Measurements from ENCODE around the gene MCF2. TPM values are rescaled to one million over a fixed set of nuclear protein-coding genes. Genes with fewer than 3 reads are reported as not detected.

The MCF2 gene
- polyA plus RNA-seq, 2 of the 4 experiments (the other 2 are of a cell fraction) = 0.09 to 0.10 TPM

DNA sequence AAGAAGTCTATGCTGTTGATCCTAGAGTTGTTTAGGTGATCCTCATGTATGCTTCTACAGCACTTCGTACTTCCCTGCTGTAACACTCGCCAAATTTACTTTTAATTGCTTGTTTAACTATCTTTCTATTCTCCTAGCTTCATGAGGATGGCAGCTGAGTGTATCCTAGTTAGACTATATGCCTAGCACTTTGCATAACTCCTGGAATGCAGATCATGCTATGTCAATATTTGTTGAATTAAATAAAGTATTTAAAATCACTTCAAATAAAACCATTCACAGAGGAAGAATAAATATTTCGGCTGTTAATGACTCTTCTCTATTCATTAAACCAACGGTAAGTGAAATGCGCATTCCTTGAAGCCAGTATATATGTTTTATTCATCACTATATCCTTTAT is 122.4 kb downstream of the MCF2 start:
- CTCF ChIA-PET = no interaction called here

DNA sequence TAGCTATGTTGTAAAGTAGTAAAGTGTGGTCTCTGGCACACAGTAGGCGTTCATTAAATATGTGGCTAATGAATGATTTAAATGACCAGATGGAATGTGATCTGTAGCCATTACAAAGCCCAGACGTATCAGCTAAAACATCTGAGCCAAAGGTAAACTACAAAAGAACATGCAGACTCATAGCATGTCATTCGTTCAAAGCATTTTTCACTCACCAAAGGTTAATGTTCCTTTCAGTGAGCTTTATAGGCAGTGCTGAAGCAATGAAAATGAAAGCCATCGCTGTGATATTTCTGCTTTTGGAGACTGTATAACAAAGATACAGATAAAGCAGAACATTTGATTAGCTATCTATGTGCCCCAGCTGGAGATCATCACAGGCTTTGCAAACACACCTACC is 126.9 kb downstream of the MCF2 start:
- no peaks in the 10 kb centered on the region for H3K9me3 ChIP-seq

More for the DNA sequence above, 122.4 kb downstream of the MCF2 start:
- no peak for DNase-seq (ENCODE audit: low read depth in 1 of 2, low spot score in 1 of 2)
- H3K4me1 ChIP-seq = no peaks in the 10 kb centered on the region
- H3K9me3 ChIP-seq = no peaks in the 10 kb centered on the region
- POLR2A ChIA-PET = no interaction called here
- no peak for ATAC-seq
- H3K4me3 ChIP-seq = no peak overlapping the region
- WGBS (ENCODE audit: missing lambda C conversion rate) = 2% methylated on average over 5 of the region's 5 CpGs
- TF ChIP-seq RFX5 (IDR thresholded peaks at IDR 0.05) = no peak
- no peak for TF ChIP-seq RARB (CRISPR knock-in tag; IDR thresholded peaks at IDR 0.05)
- TF ChIP-seq KDM1A (IDR thresholded peaks at IDR 0.05; ENCODE audit: low read depth) = no peak
- TF ChIP-seq ZSCAN20 (CRISPR knock-in tag; IDR thresholded peaks at IDR 0.05) = no peak
- TF ChIP-seq, protein P1, sequence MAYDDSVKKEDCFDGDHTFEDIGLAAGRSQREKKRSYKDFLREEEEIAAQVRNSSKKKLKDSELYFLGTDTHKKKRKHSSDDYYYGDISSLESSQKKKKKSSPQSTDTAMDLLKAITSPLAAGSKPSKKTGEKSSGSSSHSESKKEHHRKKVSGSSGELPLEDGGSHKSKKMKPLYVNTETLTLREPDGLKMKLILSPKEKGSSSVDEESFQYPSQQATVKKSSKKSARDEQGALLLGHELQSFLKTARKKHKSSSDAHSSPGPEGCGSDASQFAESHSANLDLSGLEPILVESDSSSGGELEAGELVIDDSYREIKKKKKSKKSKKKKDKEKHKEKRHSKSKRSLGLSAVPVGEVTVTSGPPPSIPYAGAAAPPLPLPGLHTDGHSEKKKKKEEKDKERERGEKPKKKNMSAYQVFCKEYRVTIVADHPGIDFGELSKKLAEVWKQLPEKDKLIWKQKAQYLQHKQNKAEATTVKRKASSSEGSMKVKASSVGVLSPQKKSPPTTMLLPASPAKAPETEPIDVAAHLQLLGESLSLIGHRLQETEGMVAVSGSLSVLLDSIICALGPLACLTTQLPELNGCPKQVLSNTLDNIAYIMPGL (CRISPR knock-in tag; IDR thresholded peaks at IDR 0.05; ENCODE audit: borderline replicate concordance) = no peak
- TF ChIP-seq SMC3 (IDR thresholded peaks at IDR 0.05) = no peak
- no peak for TF ChIP-seq JUN (IDR thresholded peaks at IDR 0.05)
- TF ChIP-seq, protein P2, sequence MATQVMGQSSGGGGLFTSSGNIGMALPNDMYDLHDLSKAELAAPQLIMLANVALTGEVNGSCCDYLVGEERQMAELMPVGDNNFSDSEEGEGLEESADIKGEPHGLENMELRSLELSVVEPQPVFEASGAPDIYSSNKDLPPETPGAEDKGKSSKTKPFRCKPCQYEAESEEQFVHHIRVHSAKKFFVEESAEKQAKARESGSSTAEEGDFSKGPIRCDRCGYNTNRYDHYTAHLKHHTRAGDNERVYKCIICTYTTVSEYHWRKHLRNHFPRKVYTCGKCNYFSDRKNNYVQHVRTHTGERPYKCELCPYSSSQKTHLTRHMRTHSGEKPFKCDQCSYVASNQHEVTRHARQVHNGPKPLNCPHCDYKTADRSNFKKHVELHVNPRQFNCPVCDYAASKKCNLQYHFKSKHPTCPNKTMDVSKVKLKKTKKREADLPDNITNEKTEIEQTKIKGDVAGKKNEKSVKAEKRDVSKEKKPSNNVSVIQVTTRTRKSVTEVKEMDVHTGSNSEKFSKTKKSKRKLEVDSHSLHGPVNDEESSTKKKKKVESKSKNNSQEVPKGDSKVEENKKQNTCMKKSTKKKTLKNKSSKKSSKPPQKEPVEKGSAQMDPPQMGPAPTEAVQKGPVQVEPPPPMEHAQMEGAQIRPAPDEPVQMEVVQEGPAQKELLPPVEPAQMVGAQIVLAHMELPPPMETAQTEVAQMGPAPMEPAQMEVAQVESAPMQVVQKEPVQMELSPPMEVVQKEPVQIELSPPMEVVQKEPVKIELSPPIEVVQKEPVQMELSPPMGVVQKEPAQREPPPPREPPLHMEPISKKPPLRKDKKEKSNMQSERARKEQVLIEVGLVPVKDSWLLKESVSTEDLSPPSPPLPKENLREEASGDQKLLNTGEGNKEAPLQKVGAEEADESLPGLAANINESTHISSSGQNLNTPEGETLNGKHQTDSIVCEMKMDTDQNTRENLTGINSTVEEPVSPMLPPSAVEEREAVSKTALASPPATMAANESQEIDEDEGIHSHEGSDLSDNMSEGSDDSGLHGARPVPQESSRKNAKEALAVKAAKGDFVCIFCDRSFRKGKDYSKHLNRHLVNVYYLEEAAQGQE (IDR thresholded peaks at IDR 0.05) = no peak
- no peak for TF ChIP-seq EHMT2 (IDR thresholded peaks at IDR 0.05; ENCODE audit: low read depth)
- no peak for TF ChIP-seq HOXB13 (CRISPR knock-in tag; IDR thresholded peaks at IDR 0.05; ENCODE audit: low read depth)
- TF ChIP-seq, protein P3, sequence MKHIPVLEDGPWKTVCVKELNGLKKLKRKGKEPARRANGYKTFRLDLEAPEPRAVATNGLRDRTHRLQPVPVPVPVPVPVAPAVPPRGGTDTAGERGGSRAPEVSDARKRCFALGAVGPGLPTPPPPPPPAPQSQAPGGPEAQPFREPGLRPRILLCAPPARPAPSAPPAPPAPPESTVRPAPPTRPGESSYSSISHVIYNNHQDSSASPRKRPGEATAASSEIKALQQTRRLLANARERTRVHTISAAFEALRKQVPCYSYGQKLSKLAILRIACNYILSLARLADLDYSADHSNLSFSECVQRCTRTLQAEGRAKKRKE (CRISPR knock-in tag; IDR thresholded peaks at IDR 0.05; ENCODE audit: low read depth) = no peak
- TF ChIP-seq MAZ (IDR thresholded peaks at IDR 0.05; ENCODE audit: borderline replicate concordance, low read depth, low read length) = no peak
- H3K27ac ChIP-seq = no peak overlapping the region
- H3K4me2 ChIP-seq = no peak overlapping the region
- FAIRE-seq = no peak

More for the DNA sequence above, 126.9 kb downstream of the MCF2 start:
- TF ChIP-seq CBX8 (IDR thresholded peaks at IDR 0.05) (no peak), CBX2 (IDR thresholded peaks at IDR 0.05; ENCODE audit: borderline replicate concordance, low read depth) (no peak), POLR2A (IDR thresholded peaks at IDR 0.05; ENCODE audit: low read length) (no peak), HDAC2 (IDR thresholded peaks at IDR 0.05) (no peak), MYC (IDR thresholded peaks at IDR 0.05; ENCODE audit: borderline replicate concordance, low read length) (no peak), CHD2 (IDR thresholded peaks at IDR 0.05; ENCODE audit: low read length, partially characterized antibody) (no peak), NPAS2 (CRISPR knock-in tag; IDR thresholded peaks at IDR 0.05; ENCODE audit: borderline replicate concordance) (no peak), RARB (CRISPR knock-in tag; IDR thresholded peaks at IDR 0.05) (no peak), KDM1A (IDR thresholded peaks at IDR 0.05; ENCODE audit: low read depth) (no peak), JUNB (IDR thresholded peaks at IDR 0.05) (no peak), RNF2 (IDR thresholded peaks at IDR 0.05; ENCODE audit: borderline replicate concordance, low read depth) (no peak)
- TF ChIP-seq, protein P4, sequence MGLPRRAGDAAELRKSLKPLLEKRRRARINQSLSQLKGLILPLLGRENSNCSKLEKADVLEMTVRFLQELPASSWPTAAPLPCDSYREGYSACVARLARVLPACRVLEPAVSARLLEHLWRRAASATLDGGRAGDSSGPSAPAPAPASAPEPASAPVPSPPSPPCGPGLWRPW (IDR thresholded peaks at IDR 0.05) = no peak
- TF ChIP-seq, protein P1 (CRISPR knock-in tag; IDR thresholded peaks at IDR 0.05; ENCODE audit: borderline replicate concordance) = no peak
- POLR2A ChIA-PET = no interaction called here
- FAIRE-seq (no peak), ATAC-seq (no peak), DNase-seq (ENCODE audit: low read depth in 1 of 2, low spot score in 1 of 2) (no peak)
- Histone ChIP-seq H3K4me1 (no peaks in the 10 kb centered on the region), H3K4me2 (no peak overlapping the region), H3K4me3 (no peak overlapping the region), H3K27ac (no peak overlapping the region)
- 3% methylated on average over 4 of the region's 4 CpGs for WGBS (ENCODE audit: missing lambda C conversion rate)
- CTCF ChIA-PET = no interaction called here

All from A549 (cell line).